ENCODE data around the gene PARD6B.

Gene PARD6B

GRCh38 chr20:50715694-50716093 is 15.7 kb upstream of the PARD6B start:
- DNase-seq (ENCODE audit: low read depth), result no peak
- no peak overlapping the region for H3K4me3 ChIP-seq (ENCODE audit: low read depth, low read length)
- TF ChIP-seq, protein P1, sequence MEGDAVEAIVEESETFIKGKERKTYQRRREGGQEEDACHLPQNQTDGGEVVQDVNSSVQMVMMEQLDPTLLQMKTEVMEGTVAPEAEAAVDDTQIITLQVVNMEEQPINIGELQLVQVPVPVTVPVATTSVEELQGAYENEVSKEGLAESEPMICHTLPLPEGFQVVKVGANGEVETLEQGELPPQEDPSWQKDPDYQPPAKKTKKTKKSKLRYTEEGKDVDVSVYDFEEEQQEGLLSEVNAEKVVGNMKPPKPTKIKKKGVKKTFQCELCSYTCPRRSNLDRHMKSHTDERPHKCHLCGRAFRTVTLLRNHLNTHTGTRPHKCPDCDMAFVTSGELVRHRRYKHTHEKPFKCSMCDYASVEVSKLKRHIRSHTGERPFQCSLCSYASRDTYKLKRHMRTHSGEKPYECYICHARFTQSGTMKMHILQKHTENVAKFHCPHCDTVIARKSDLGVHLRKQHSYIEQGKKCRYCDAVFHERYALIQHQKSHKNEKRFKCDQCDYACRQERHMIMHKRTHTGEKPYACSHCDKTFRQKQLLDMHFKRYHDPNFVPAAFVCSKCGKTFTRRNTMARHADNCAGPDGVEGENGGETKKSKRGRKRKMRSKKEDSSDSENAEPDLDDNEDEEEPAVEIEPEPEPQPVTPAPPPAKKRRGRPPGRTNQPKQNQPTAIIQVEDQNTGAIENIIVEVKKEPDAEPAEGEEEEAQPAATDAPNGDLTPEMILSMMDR (IDR thresholded peaks at IDR 0.05; ENCODE audit: low read depth, low read length, missing control alignments), result no peak

- H3K4me3 ChIP-seq (ENCODE audit: low read depth, low read length), result no peak overlapping the region
- TF ChIP-seq, protein P1 (IDR thresholded peaks at IDR 0.05; ENCODE audit: low read depth, low read length, missing control alignments), result no peak
- DNase-seq (ENCODE audit: low read depth), result no peak
Measured at GRCh38 chr20:50716518-50716917, 14.9 kb upstream of the PARD6B start.

GRCh38 chr20:50717312-50717711 is 14.1 kb upstream of the PARD6B start:
- TF ChIP-seq, protein P1 (IDR thresholded peaks at IDR 0.05; ENCODE audit: low read depth, low read length, missing control alignments), result no peak
- DNase-seq (ENCODE audit: low read depth), result no peak
- no peak overlapping the region for H3K4me3 ChIP-seq (ENCODE audit: low read depth, low read length)

DNA sequence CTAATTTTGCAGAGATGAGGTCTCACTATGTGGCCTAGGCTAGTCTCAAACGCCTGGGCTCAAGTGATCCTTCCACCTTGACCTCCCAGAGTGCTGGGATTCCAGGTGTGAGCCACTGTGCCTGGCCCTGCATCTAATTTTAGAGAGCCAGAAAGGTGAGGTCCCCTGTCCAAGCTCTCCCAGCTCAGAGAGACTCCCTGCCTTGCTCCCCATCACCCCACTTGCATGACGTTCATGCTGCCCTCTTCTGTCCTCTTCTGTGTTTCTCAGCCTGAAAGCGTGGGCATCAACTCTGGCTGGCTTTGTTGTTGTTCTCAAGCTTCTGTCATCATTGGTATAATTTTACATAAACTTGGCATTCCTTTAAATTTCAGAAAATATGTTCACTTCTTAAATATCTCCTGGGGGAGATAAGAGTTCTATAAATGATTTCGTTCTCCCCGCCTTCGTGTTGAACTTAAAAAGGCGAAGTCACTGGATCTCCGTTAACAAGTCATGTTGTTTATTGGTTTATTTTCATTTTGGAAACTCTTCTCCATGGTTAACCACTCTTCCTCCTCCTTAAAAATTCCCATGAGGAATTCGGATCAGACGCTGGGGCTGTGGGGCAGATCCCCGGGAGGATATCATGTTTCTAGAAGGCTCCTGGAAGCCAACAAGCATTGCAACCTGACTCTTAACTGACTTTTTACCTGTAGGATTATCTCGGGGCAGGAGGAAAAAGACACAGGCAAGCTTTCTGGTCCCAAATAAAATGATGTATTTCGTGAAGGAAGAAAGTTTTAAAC is 13.2 kb upstream of the PARD6B start:
- DNase-seq (ENCODE audit: low read depth), result no peak
- TF ChIP-seq, protein P1 (IDR thresholded peaks at IDR 0.05; ENCODE audit: low read depth, low read length, missing control alignments), result no peak
- no peak overlapping the region for H3K4me3 ChIP-seq (ENCODE audit: low read depth, low read length)

- DNase-seq (ENCODE audit: low read depth), result no peak
- TF ChIP-seq, protein P1 (IDR thresholded peaks at IDR 0.05; ENCODE audit: low read depth, low read length, missing control alignments), result no peak
- no peak overlapping the region for H3K4me3 ChIP-seq (ENCODE audit: low read depth, low read length)
Measured at GRCh38 chr20:50719328-50719727, 12.1 kb upstream of the PARD6B start.

GRCh38 chr20:50720026-50720425 is 11.4 kb upstream of the PARD6B start:
- no peak overlapping the region for H3K4me3 ChIP-seq (ENCODE audit: low read depth, low read length)
- TF ChIP-seq, protein P1 (IDR thresholded peaks at IDR 0.05; ENCODE audit: low read depth, low read length, missing control alignments), result no peak
- no peak for DNase-seq (ENCODE audit: low read depth)

GRCh38 chr20:50720582-50720981 is 10.8 kb upstream of the PARD6B start:
- H3K4me3 ChIP-seq (ENCODE audit: low read depth, low read length), result no peak overlapping the region
- TF ChIP-seq, protein P1 (IDR thresholded peaks at IDR 0.05; ENCODE audit: low read depth, low read length, missing control alignments), result no peak
- DNase-seq (ENCODE audit: low read depth), result no peak

Measured in GM12864 (cell line).